ENCODE measurements around the gene RADIL.

The RADIL gene

GRCh38 chr7:4809666-4810065, 73.8 kb downstream of the RADIL start:
- TF ChIP-seq, protein P1, sequence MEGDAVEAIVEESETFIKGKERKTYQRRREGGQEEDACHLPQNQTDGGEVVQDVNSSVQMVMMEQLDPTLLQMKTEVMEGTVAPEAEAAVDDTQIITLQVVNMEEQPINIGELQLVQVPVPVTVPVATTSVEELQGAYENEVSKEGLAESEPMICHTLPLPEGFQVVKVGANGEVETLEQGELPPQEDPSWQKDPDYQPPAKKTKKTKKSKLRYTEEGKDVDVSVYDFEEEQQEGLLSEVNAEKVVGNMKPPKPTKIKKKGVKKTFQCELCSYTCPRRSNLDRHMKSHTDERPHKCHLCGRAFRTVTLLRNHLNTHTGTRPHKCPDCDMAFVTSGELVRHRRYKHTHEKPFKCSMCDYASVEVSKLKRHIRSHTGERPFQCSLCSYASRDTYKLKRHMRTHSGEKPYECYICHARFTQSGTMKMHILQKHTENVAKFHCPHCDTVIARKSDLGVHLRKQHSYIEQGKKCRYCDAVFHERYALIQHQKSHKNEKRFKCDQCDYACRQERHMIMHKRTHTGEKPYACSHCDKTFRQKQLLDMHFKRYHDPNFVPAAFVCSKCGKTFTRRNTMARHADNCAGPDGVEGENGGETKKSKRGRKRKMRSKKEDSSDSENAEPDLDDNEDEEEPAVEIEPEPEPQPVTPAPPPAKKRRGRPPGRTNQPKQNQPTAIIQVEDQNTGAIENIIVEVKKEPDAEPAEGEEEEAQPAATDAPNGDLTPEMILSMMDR (IDR thresholded peaks at IDR 0.05; ENCODE audit: borderline replicate concordance, control extremely low read depth, extremely low read depth, insufficient read depth, missing control alignments) = no peak
- no peak for DNase-seq (ENCODE audit: low spot score)
- in situ Hi-C loops (cut with MboI; ENCODE audit: low sequenced_read_pairs, unreplicated experiment) = no loop called here

DNA sequence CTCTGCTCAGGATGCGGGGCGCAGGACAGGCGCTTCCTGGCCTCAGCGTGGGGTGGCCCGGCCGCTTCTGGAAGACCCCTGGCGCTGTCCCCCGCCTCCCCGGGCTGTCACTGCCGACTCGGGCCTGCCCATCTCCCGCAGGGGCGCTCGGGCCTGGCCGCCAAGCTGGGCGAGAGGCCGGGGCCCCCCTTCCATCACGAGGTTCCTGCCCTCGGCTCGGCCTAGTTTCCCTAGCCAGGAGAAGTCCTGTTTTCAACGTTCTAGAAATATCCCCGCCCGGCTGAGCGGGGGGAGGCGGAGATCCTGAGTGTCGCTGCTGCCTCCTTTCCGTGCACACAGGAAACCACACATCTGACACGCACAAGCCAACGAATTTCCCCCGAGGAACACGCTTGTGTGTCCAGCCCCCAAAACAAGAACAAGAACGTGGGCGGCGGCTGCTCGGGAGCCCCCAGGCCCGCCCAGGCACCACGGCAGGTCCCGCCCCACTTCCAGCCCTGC, 74.4 kb downstream of the RADIL start:
- in situ Hi-C loops (cut with MboI; ENCODE audit: low sequenced_read_pairs, unreplicated experiment) = no loop called here
- no peak for DNase-seq (ENCODE audit: low spot score)
- TF ChIP-seq, protein P1 (IDR thresholded peaks at IDR 0.05; ENCODE audit: borderline replicate concordance, control extremely low read depth, extremely low read depth, insufficient read depth, missing control alignments) = no peak

DNA sequence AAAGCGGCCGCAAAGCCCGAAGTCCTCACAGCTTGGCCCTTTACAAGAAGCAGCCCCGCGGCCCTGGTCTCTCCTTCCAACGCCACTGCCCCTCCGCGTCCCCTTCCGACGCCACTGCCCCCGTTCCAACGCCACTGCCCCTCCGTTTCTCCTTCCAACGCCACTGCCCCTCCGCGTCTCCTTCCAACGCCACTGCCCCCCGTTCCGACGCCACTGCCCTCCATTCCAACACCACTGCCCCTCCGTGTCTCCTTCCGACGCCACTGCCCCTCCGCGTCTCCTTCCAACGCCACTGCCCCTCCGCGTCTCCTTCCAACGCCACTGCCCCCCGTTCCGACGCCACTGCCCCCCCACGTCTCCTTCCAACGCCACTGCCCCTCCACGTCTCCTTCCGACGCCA, 75.0 kb downstream of the RADIL start:
- TF ChIP-seq, protein P1 (IDR thresholded peaks at IDR 0.05; ENCODE audit: borderline replicate concordance, control extremely low read depth, extremely low read depth, insufficient read depth, missing control alignments) = no peak
- no peak for DNase-seq (ENCODE audit: low spot score)
- in situ Hi-C loops (cut with MboI; ENCODE audit: low sequenced_read_pairs, unreplicated experiment) = no loop called here

DNA sequence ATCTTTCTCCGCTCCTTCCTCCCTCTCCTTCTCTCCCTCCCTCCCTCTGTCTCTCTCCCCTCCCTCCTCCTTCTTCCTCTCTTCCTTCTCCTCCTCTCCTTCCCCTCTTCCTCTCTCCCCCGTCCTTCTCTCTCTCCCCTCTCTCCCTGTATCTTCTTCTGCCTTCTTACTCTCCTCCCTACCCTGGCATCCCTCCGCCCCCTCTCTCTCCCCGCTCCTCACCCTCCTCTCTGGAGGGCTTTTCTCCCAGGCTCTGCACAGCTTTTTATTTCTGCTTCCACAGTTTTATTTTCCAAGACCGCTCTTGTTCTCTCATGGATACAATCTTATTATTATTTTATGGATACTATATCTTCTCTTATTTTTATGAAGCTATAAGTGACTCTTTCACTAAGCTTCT, 75.5 kb downstream of the RADIL start:
- in situ Hi-C loops (cut with MboI; ENCODE audit: low sequenced_read_pairs, unreplicated experiment) = no loop called here
- no peak for DNase-seq (ENCODE audit: low spot score)
- TF ChIP-seq, protein P1 (IDR thresholded peaks at IDR 0.05; ENCODE audit: borderline replicate concordance, control extremely low read depth, extremely low read depth, insufficient read depth, missing control alignments) = no peak

- TF ChIP-seq, protein P1 (IDR thresholded peaks at IDR 0.05; ENCODE audit: borderline replicate concordance, control extremely low read depth, extremely low read depth, insufficient read depth, missing control alignments) = no peak
- DNase-seq (ENCODE audit: low spot score) = no peak
- in situ Hi-C loops (cut with MboI; ENCODE audit: low sequenced_read_pairs, unreplicated experiment) = no loop called here
Observed at GRCh38 chr7:4807598-4808016, 75.9 kb downstream of the RADIL start.

GRCh38 chr7:4806983-4807597, 76.4 kb downstream of the RADIL start:
- in situ Hi-C loops (cut with MboI; ENCODE audit: low sequenced_read_pairs, unreplicated experiment) = no loop called here

More at GRCh38 chr7:4806983-4807597, 76.4 kb downstream of the RADIL start:
- DNase-seq (ENCODE audit: low spot score) = no peak
- TF ChIP-seq, protein P1 (IDR thresholded peaks at IDR 0.05; ENCODE audit: borderline replicate concordance, control extremely low read depth, extremely low read depth, insufficient read depth, missing control alignments) = no peak

All from GM13976 (cell line).